Stimulated activated CD8-positive, alpha-beta memory T cell treated with anti-CD3 and anti-CD28 coated beads, Interleukin-15, amount 100 ng/mL, for 48 hours (primary cell): ENCODE results near the gene HERPUD1.
"Not testable (repeated sequence)": the region's sequence is repeated elsewhere in the genome, so short reads cannot be mapped to it uniquely, and the experiment has no call there.

Source experiments
- DNase-seq, 2 donors: peaks; one replicate each; pipeline ENCODE4 v3.0.0-alpha.2; 2020; ENCODE audit warnings: low read depth in 2 of 2

HERPUD1 gene

GRCh38 chr16:56911771-56912571 is 20.0 kb upstream of the HERPUD1 start:
- DNase-seq = no peak

DNA sequence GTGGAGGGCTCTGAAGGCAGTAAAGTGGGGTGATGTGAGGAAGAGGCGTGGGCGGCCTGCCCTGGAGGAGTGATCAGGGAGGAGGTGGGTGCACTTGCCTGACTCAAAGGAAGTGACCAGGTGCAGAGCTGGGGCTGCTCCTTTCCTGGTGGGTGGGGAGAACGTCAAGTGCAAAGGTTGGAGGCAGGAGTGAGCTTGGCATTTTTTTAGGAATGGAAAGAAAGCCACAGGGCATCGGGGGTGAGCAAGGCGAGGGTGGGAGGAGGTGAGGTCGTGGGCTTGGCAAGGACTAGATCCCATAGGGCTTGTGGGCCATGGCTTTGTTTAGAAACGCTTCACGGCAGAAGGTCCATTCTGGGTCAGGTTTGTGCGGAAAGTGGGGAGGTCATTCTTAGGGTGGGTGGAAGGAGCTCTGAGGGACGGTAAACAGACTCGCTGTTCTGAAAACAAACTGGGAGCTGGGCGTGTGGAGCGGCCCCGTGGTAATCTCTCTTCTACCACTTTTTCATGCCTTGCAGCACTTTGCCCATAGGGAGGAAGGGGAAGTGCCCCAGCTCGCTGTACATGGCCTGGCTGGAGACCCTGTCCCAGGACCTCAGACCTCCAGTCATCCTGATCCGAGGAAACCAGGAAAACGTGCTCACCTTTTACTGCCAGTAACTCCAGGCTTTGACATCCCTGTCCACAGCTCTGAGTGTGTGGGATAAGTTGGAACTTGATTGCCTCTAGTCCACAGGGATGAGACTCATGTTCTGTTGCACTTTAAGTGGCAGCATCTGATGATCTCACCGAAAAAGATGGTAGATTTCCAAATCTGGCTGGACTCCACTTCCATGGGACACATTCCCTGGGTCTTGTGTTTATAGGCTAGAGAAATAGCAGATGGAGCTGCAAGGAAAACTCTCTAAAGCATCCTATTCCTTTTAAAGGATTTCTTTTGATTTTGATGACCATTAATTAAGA is 18.9 kb upstream of the HERPUD1 start:
- DNase-seq = no peak

DNA sequence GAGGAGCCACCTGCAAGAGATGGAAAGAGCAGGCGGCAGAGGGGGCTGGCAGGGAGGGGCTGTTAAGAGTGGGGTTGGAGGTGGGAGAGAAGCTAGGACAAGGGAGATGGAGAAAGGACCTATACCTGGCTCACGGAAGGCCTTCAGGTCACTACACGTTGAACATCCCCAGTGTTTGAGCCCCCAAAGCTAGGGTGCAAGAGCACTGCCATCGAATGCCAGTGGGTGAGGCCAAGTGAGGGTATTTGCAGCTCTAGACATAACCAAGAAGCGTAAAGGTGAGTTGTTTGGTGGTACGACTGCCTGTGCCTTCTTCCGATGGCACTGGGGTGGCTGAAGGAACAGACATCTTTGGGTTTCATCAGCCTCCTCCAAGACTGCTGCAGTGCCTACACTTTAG is 17.0 kb upstream of the HERPUD1 start:
- no peak for DNase-seq

DNA sequence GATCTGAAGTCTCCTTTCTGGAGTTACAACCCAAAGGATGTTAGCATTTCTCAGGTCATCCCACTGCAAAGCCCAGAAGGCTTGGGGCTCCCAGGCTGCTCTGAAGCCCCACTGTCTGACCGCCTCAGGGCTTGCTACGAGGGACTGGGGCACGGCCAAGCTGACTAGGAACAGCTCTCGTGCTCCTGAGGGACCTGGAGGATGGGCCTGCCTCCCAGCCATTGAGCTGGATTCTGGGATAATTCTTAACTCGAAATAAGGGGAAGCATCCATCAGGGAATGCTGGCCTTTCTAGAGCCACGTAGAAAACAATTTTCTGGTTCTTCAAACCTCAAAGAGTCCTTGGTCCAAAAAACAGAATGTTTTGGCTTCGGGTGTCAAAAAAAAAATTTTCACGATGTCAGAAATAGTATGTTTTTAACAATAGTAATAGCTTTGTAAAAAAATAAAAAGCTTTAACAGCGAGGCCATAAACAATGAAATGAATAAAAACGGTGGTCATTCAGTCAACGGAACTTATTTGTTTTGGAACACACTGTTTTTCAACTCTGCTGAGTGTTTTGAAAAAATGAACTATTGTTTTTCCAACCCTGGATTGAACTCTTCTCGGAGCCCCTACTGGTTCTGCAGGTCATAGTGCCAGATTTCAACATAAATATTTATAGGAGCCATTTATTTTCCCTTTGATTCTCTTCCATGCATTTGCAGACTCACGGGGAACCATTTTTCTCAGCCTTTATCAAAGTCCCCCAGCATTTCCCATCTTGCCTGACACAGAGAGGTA is 16.4 kb upstream of the HERPUD1 start:
- no peak for DNase-seq

GRCh38 chr16:56916571-56917403 is 15.2 kb upstream of the HERPUD1 start:
- no peak for DNase-seq

DNA sequence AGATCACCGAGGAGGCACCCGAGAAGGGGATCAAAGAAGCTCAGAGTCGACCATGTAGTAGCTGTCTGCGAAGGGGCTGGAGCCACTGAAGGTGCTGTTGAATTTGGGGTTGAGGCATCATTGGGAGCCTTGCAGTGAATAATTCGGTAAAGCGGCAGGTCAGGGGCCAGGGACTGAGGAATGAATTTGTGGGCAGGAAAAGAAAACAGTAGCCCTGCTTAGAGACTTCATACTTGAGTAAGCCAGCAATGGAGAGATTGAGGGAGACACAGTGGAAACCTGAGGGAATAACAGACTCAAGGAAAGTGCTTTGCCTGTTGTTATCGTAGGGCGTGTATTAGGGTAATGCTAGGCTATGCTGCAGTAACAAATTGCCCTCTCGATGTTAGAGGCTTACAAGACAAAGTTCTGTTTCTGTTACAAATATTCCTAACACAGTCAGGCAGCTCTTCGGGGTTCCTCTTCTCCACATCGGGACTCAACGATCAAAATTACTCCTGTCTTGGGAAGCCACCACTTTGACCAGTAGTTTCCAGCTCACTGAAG is 13.4 kb upstream of the HERPUD1 start:
- DNase-seq = no peak

GRCh38 chr16:56919099-56919800 is 12.7 kb upstream of the HERPUD1 start:
- no peak for DNase-seq

- DNase-seq = no peak
Observed at GRCh38 chr16:56921571-56921970, 10.4 kb upstream of the HERPUD1 start.

- DNase-seq = no peak
Observed at GRCh38 chr16:56923481-56924091, 8.4 kb upstream of the HERPUD1 start.

GRCh38 chr16:56927471-56927870 is 4.5 kb upstream of the HERPUD1 start:
- DNase-seq = no peak

DNA sequence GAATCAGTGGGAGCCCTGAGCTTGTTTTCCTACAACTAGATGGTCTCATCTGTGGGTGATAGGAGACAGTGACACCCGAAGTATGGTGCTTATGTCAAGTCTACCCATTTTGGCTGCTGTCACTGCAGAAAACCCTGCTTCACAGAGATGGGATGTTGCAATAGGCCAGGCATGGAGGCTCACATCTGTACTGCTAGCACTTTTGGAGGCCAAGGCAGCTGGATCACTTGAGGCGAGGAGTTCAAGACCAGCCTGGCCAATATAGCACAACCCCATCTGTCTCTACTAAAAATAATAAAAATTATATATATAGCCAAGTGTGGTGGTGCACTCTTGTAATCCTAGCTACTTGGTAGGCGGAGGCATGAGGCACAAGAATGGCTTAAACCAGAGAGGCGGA is 2.3 kb upstream of the HERPUD1 start:
- no peak for DNase-seq

GRCh38 chr16:56930486-56931270 is 1.3 kb upstream of the HERPUD1 start:
- DNase-seq = no peak

DNA sequence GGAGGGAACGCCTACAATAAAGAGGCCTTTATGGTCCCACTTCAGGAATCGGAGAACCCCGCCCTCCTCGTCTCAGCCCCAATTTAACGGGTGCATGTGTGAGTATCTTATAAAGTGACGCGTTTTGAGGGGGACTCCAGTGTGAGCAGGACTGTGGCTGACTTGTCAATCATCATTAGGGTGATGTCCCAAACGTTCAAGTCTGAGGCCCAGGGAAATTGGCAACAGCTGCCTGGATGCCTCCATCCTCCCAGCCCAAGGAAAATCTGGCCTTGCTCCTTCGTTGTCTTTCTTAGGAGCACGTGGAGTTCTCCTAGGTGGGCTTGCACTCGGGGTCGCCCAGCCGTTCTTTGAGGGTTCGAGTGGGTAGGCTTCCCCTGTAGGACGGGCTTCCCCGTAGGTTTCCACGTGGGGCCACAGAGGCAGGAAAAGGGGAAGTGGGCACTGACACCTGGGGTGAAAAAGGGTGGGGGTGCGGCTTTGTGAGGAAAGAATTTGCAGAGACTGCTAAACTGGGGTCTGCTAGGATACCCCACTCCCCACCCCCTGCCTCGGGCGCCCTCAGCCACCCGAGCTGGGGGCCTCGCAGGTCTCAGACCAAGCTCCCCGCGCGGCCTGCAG is 561 bp upstream of the HERPUD1 start:
- DNase-seq = no peak

- no peak for DNase-seq
Observed at GRCh38 chr16:56932721-56933619, 1.0 kb downstream of the HERPUD1 start.

- DNase-seq = no peak
Observed at GRCh38 chr16:56933828-56934598, 2.1 kb downstream of the HERPUD1 start.

DNA sequence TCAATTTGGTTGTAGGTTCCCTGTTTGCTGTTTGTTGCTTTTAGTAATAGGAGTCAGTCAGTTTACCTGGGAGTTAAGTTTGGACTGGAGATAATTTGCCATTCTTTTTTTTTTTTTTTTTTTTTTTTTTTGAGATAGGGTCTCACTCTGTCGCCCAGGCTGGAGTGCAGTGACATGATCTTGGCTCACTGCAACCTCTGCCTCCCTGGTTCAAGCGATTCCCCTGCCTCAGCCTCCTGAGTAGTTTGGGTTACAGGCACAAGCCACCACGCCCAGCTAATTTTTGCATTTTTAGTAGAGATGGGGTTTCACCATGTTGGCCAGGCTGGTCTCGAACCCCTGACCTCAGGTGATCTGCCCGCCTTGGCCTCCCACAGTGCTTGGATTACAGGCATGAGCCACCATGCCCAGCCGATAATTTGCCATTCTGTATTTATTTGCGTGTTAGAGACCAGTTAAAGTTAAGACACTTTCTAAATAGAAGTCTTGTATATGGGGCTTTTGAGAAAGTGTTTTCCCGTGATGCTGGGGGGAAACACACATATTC is 2.7 kb downstream of the HERPUD1 start:
- not testable (repeated sequence) for DNase-seq
